Pancreas (tissue), 10 donors: Measurements from ENCODE around the gene LRRC39. TPM values are rescaled to one million over a fixed set of nuclear protein-coding genes. Genes with fewer than 3 reads are reported as not detected.

Source experiments
- ATAC-seq, 4 donors: fragments of 200-7000 bp; cut with Tn5 transposase; one replicate each; pipeline versions ENCODE4 v1.8.0 to v1.9.1; 2020; ENCODE audit warnings: mild to moderate bottlenecking in 4 of 4, moderate library complexity in 4 of 4
- DNase-seq, 6 donors: peaks; one replicate each; pipeline ENCODE4 v3.0.0-alpha.2; 2020
- FAIRE-seq: peaks from 2 replicates; lab custom pipeline; 2012; peaks lifted over from hg19 to GRCh38; lab: Jason Lieb, UNC
- H3K27ac ChIP-seq, 4 donors: fragments of 200-600 bp; sonication (generic); 1 replicate in 3 of 4; 2 replicates in 1 of 4; pipeline versions ENCODE4 v1.5.0 to v1.8.0; 2020
- H3K27me3 ChIP-seq, 4 donors: fragments of 200-600 bp; one replicate each; pipeline ENCODE4 v1.8.0; 2021
- H3K36me3 ChIP-seq, 3 donors: fragments of 200-600 bp; sonication (generic) in 1 of 3; one replicate each; pipeline versions ENCODE4 v1.5.0 to v1.8.0; 2020 to 2021
- H3K4me1 ChIP-seq, 3 donors: fragments of 200-600 bp; one replicate each; pipeline ENCODE4 v1.8.0; 2021
- H3K4me3 ChIP-seq, 4 donors: fragments of 200-600 bp; sonication (generic) in 2 of 4; one replicate each; pipeline versions ENCODE4 v1.5.0 to v1.8.0; 2020 to 2021
- H3K9me3 ChIP-seq, 4 donors: fragments of 200-600 bp; one replicate each; pipeline ENCODE4 v1.8.0; 2021
- CTCF ChIP-seq, 4 donors: fragments of 200-600 bp; sonication (generic) in 3 of 4; IDR thresholded peaks; one replicate each; pipeline versions ENCODE4 v1.5.0 to v1.8.0; 2021; ENCODE audit warnings: antibody characterized with exemption in 4 of 4
- WGBS, 2 donors: extraction: QIAGEN DNeasy Blood & Tissue Kit; methylation state at CpG; one replicate each; pipeline ENCODE4 v1.1.7; 2013; 5-methylcytosine and 5-hydroxymethylcytosine counted together
- intact Hi-C, 3 donors: fragments of 100-400 bp; cut with DNase I; formaldehyde crosslinking; loops; one replicate each; pipeline versions ENCODE4 v1.11.1 to v1.14.2; 2022
- polyA plus RNA-seq, 2 donors: library from polyadenylated mRNA; stranded (reverse); fragments of 200-250 nt; gene quantifications; one replicate each; pipeline ENCODE4 v1.2.3, GENCODE V29; 2013
- total RNA-seq, 6 donors: library from RNA; stranded (reverse); fragmentation: NEBNext Ultra II Directional in 4 of 6; extraction: Animal tissue kit (Norgen Biotek cat#: 25700) in 4 of 6; gene quantifications; one replicate each; pipeline versions ENCODE4 v1.2.1 to v1.2.4, GENCODE V29; 2021 to 2023
- donor health status: healthy with polysubstance abuse.
- donor health status: DM: no; HTN: no; CAD: no; lungs with moderate emphysema.
- donor health status: DM: no; HTN: no; CAD: no.
- donor health status: control.
- donor health status: control.
- donor health status: Bipolar disorder and iron deficiency.
- donor health status: DM: yes; HTN: yes; CAD: no.
- donor health status: DM: no; HTN: no; CAD: no.
- donor health status: DM: no; HTN: no; CAD: no.
- donor health status: DM: yes; HTN: yes; CAD: no.

Gene LRRC39
- total and polyA plus RNA-seq, 8 donors = 0.06 to 3.0 (median 0.43) TPM

DNA sequence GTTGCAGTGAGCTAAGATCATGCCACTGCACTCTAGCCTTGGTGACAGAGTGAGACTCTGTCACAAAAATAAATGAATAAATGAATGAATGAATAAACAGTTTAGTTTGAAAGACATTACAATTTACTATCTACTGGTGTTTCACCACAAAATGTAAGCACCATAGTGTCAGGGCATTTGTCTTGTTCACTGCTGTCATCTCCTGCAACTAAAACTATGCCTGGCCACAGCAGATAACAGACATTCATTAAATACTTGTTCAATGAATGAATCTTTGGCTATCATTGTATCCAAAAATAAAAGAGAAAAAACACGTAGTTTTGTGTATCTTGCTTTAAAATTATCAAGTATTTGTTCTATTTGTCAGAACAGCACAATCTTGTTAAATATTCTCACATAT, 77.9 kb downstream of the LRRC39 start:
- no peak for FAIRE-seq
- intact Hi-C loops = no loop called here
- no peak for ATAC-seq
- WGBS, 2 donors = 55 to 69% methylated on average over 1 of the region's 1 CpG
- Histone ChIP-seq H3K36me3 (peaks cover 0 to 3% (median 0%) of the 10 kb centered on the region in 3 donors), H3K4me1 (no peaks in the 10 kb centered on the region), H3K4me3 (no peak overlapping the region), H3K9me3 (no peaks in the 10 kb centered on the region), H3K27ac (no peak overlapping the region), H3K27me3 (no peaks in the 10 kb centered on the region)
- no peak for DNase-seq
- TF ChIP-seq CTCF (IDR thresholded peaks at IDR 0.05) = no peak

Other genes starting within 250 kb of the LRRC39 start
- 10 to 100 TPM in 3 of 6 donors, 1 to 10 TPM in 3; 7.7 to 15.6 (median 10.2) TPM for gene SLC35A3, start 208.3 kb downstream of the LRRC39 start, total RNA-seq
- 10 to 100 TPM in 1 of 2 donors, 1 to 10 TPM in 1; 6.3 to 12.5 TPM for gene SLC35A3, start 208.3 kb downstream of the LRRC39 start, polyA plus RNA-seq
- 1 to 10 TPM in 4 of 6 donors, under 1 TPM in 2; 0.76 to 1.8 (median 1.3) TPM for gene SASS6, start 45.3 kb downstream of the LRRC39 start, total RNA-seq
- 1 to 10 TPM in 1 of 2 donors, under 1 TPM in 1; 0.84 to 1.7 TPM for gene SASS6, start 45.3 kb downstream of the LRRC39 start, polyA plus RNA-seq
- 10 to 100 TPM in 1 of 6 donors, 1 to 10 TPM in 5; 4.8 to 10.5 (median 8.1) TPM for gene TRMT13, start 45.1 kb downstream of the LRRC39 start, total RNA-seq
- gene TRMT13, start 45.1 kb downstream of the LRRC39 start, polyA plus RNA-seq = 10 to 100 TPM in 1 of 2 donors, 1 to 10 TPM in 1; 8.7 to 10.6 TPM
- gene DBT, start 71.6 kb upstream of the LRRC39 start, total RNA-seq = 10 to 100 TPM in 2 of 6 donors, 1 to 10 TPM in 4; 7.6 to 12.8 (median 9.8) TPM
- gene DBT, start 71.6 kb upstream of the LRRC39 start, polyA plus RNA-seq = 1 to 10 TPM; 1.7 to 3.0 TPM
- gene RTCA, start 88.0 kb upstream of the LRRC39 start, total RNA-seq = 10 to 100 TPM; 14.7 to 21.9 (median 19.5) TPM
- 10 to 100 TPM; 15.9 to 19.3 TPM for gene RTCA, start 88.0 kb upstream of the LRRC39 start, polyA plus RNA-seq
- gene CDC14A, start 174.2 kb upstream of the LRRC39 start, total RNA-seq = 1 to 10 TPM; 2.4 to 5.2 (median 3.6) TPM
- 1 to 10 TPM; 1.4 to 2.4 TPM for gene CDC14A, start 174.2 kb upstream of the LRRC39 start, polyA plus RNA-seq